GM12874 (cell line): ENCODE data around the gene KANSL1.

Source experiments
- CTCF ChIP-seq: IDR thresholded peaks from 2 replicates; pipeline ENCODE4 v1.5.1; 2011; ENCODE audit warnings: low read depth, mild to moderate bottlenecking, control low read depth, low read length, moderate library complexity; ENCODE audit not compliant: insufficient read depth

The KANSL1 gene

DNA sequence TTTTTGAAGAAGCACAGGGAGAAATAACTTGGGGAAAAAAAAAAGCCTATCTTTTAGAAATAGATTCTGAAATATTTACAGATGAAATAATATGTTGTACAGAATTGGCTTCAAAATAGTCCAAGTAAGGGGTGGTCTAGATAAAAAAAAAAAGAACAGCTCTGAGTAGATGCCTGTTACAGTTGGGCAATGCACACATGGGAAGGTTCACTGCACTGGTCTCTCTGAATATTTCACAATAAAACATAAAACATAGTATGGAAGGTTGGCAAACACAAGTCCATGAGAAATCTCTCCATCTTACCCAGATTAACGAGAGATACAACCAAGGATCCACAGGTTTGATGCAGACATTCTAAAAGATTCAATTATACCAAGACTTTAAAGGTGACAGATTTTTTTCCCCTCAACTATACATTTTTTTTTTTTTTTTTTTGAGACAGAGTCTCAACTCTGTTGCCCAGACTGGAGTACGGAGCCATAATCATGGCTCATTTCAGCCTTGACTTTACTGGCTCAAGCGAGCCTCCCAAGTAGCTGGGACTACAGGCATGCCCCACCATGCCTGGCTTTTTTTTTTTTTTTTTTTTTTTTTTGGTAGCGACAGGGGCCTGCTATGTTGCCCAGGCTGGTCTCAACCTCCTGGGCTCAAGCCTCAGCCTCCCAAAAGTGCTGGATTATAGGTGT is 58.0 kb downstream of the KANSL1 start:
- no peak for TF ChIP-seq CTCF

GRCh38 chr17:46129302-46129701 is 63.9 kb downstream of the KANSL1 start:
- no peak for TF ChIP-seq CTCF

GRCh38 chr17:46128453-46128852 is 64.8 kb downstream of the KANSL1 start:
- TF ChIP-seq CTCF = no peak

- TF ChIP-seq CTCF = no peak
These were observed 65.7 kb downstream of the KANSL1 start for GRCh38 chr17:46127524-46127923.

- no peak for TF ChIP-seq CTCF
These were observed 66.4 kb downstream of the KANSL1 start for GRCh38 chr17:46126840-46127239.

DNA sequence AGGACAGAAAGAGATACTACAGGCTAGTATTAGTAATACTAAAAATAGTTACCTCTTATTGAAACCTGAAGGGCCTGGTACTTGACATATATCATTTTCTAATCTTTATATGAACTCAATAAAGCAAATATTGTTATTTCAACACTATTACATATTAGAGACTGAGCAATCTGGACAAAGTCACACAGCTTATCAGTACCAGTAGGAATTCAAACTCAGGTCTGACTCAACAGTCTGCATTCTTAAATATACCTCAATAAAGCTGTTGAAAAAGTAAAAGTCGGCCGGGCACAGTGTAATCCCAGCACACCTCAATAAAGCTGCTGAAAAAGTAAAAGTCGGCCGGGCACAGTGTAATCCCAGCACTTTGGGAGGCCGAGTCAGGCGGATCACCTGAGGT is 67.4 kb downstream of the KANSL1 start:
- TF ChIP-seq CTCF = no peak

GRCh38 chr17:46124695-46125592 is 68.3 kb downstream of the KANSL1 start:
- no peak for TF ChIP-seq CTCF
